SK-N-SH treated with all-trans-retinoic acid at 6 μM for 48 hours (cell line): ENCODE results near the gene ANKFN1.

ENCODE experiments used
- ATAC-seq: fragments of 200-7000 bp; cut with Tn5 transposase; 3 replicates; pipeline ENCODE4 v1.9.1; 2020; ENCODE audit warnings: mild to moderate bottlenecking, moderate library complexity
- ARNTL ChIP-seq: fragments of 450-650 bp; formaldehyde crosslinking; IDR thresholded peaks from 2 replicates; pipeline ENCODE4 v1.5.0; 2020; ENCODE audit warnings: low read depth, mild to moderate bottlenecking, moderate library complexity, borderline replicate concordance
- BACH2 ChIP-seq: fragments of 250-450 bp; sonication (Bioruptor Pico); IDR thresholded peaks from 2 replicates; pipeline ENCODE4 v1.9.0; 2021; ENCODE audit warnings: mild to moderate bottlenecking, borderline replicate concordance
- CREB5 ChIP-seq: fragments of 250-450 bp; sonication (Bioruptor Pico); IDR thresholded peaks from 2 replicates; pipeline ENCODE4 v1.5.1; 2020; ENCODE audit warnings: low read depth, mild to moderate bottlenecking, moderate library complexity
- CSDC2 ChIP-seq: fragments of 250-450 bp; sonication (Bioruptor Pico); IDR thresholded peaks from 2 replicates; pipeline ENCODE4 v1.5.0; 2020; ENCODE audit warnings: mild to moderate bottlenecking, moderate library complexity
- CSRNP3 ChIP-seq: fragments of 250-450 bp; sonication (Bioruptor Pico); IDR thresholded peaks from 2 replicates; pipeline ENCODE4 v1.5.1; 2021; ENCODE audit warnings: mild to moderate bottlenecking, moderate library complexity
- ESRRG ChIP-seq: fragments of 250-450 bp; sonication (Bioruptor Pico); IDR thresholded peaks from 2 replicates; pipeline ENCODE4 v1.6.1; 2021; ENCODE audit warnings: mild to moderate bottlenecking
- GLIS3 ChIP-seq: fragments of 250-450 bp; sonication (Bioruptor Pico); IDR thresholded peaks from 2 replicates; pipeline ENCODE4 v1.5.0; 2020; ENCODE audit warnings: mild to moderate bottlenecking, moderate library complexity
- ISL1 ChIP-seq: fragments of 250-450 bp; sonication (Bioruptor Pico); IDR thresholded peaks from 2 replicates; pipeline ENCODE4 v2.1.2; 2022; ENCODE audit warnings: mild to moderate bottlenecking, moderate library complexity
- OSR1 ChIP-seq: fragments of 250-450 bp; sonication (Bioruptor Pico); IDR thresholded peaks from 2 replicates; pipeline ENCODE4 v1.8.0; 2022; ENCODE audit warnings: moderate library complexity, mild to moderate bottlenecking, inconsistent platforms
- PATZ1 ChIP-seq: fragments of 250-450 bp; sonication (Bioruptor Pico); IDR thresholded peaks from 2 replicates; pipeline ENCODE4 v1.8.0; 2020; ENCODE audit warnings: mild to moderate bottlenecking, moderate library complexity, borderline replicate concordance
- PPARA ChIP-seq: fragments of 250-450 bp; sonication (Bioruptor Pico); IDR thresholded peaks from 2 replicates; pipeline ENCODE4 v1.5.0; 2020; ENCODE audit warnings: mild to moderate bottlenecking, borderline replicate concordance
- RARB ChIP-seq: fragments of 250-450 bp; sonication (Bioruptor Pico); IDR thresholded peaks from 2 replicates; pipeline ENCODE4 v1.8.0; 2021; ENCODE audit warnings: mild to moderate bottlenecking, moderate library complexity
- SNAI2 ChIP-seq: fragments of 250-450 bp; sonication (Bioruptor Pico); IDR thresholded peaks from 2 replicates; pipeline ENCODE4 v1.5.0; 2020; ENCODE audit warnings: mild to moderate bottlenecking, moderate library complexity
- TCF4 ChIP-seq: fragments of 250-450 bp; sonication (Bioruptor Pico); IDR thresholded peaks from 2 replicates; pipeline ENCODE4 v1.8.0; 2021; ENCODE audit warnings: mild to moderate bottlenecking, moderate library complexity, borderline replicate concordance
- TOX ChIP-seq: fragments of 250-450 bp; sonication (Bioruptor Pico); IDR thresholded peaks from 2 replicates; pipeline ENCODE4 v1.8.0; 2021; ENCODE audit warnings: mild to moderate bottlenecking, moderate library complexity, borderline replicate concordance
- TSHZ2 ChIP-seq: fragments of 250-450 bp; sonication (Bioruptor Pico); IDR thresholded peaks from 2 replicates; pipeline ENCODE4 v1.5.0; 2020; ENCODE audit warnings: mild to moderate bottlenecking, moderate library complexity
- ZC3H10 ChIP-seq: fragments of 250-450 bp; sonication (Bioruptor Pico); IDR thresholded peaks from 2 replicates; pipeline ENCODE4 v1.5.1; 2021; ENCODE audit warnings: mild to moderate bottlenecking, moderate library complexity
- ZFP3 ChIP-seq: fragments of 250-450 bp; sonication (Bioruptor Pico); IDR thresholded peaks from 2 replicates; pipeline ENCODE4 v1.5.0; 2020; ENCODE audit warnings: mild to moderate bottlenecking, moderate library complexity
- ZFP30 ChIP-seq: fragments of 450-650 bp; formaldehyde crosslinking; IDR thresholded peaks from 2 replicates; pipeline ENCODE4 v1.5.0; 2022; ENCODE audit warnings: mild to moderate bottlenecking, moderate library complexity
- ZNF565 ChIP-seq: fragments of 450-650 bp; formaldehyde crosslinking; conservative IDR thresholded peaks from 2 replicates; pipeline ENCODE4 v1.5.0; 2020; ENCODE audit warnings: low read depth, mild to moderate bottlenecking, moderate library complexity
- ZNF70 ChIP-seq: fragments of 450-650 bp; formaldehyde crosslinking; IDR thresholded peaks from 2 replicates; pipeline ENCODE4 v1.5.0; 2020; ENCODE audit warnings: mild to moderate bottlenecking, moderate library complexity
- ZNF8 ChIP-seq: fragments of 450-650 bp; formaldehyde crosslinking; IDR thresholded peaks from 2 replicates; pipeline ENCODE4 v1.5.0; 2020; ENCODE audit warnings: mild to moderate bottlenecking, moderate library complexity
- TF ChIP-seq, protein P1 (sequence below): fragments of 250-450 bp; sonication (Bioruptor Pico); IDR thresholded peaks from 2 replicates; pipeline ENCODE4 v1.8.0; 2021; ENCODE audit warnings: low read depth, mild to moderate bottlenecking, moderate library complexity, borderline replicate concordance

ANKFN1 gene

GRCh38 chr17:56528696-56529095, 375.4 kb downstream of the ANKFN1 start:
- no peak for ATAC-seq
- no peak for TF ChIP-seq RARB (CRISPR knock-in tag)
- no peak for TF ChIP-seq TCF4 (CRISPR knock-in tag)
- no peak for TF ChIP-seq SNAI2 (CRISPR knock-in tag)
- TF ChIP-seq TOX: no peak
- TF ChIP-seq ZFP3 (CRISPR knock-in tag): no peak
- TF ChIP-seq GLIS3 (CRISPR knock-in tag): no peak
- TF ChIP-seq PPARA (CRISPR knock-in tag): no peak
- TF ChIP-seq, protein P1, sequence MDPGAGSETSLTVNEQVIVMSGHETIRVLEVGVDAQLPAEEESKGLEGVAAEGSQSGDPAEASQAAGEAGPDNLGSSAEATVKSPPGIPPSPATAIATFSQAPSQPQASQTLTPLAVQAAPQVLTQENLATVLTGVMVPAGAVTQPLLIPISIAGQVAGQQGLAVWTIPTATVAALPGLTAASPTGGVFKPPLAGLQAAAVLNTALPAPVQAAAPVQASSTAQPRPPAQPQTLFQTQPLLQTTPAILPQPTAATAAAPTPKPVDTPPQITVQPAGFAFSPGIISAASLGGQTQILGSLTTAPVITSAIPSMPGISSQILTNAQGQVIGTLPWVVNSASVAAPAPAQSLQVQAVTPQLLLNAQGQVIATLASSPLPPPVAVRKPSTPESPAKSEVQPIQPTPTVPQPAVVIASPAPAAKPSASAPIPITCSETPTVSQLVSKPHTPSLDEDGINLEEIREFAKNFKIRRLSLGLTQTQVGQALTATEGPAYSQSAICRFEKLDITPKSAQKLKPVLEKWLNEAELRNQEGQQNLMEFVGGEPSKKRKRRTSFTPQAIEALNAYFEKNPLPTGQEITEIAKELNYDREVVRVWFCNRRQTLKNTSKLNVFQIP (CRISPR knock-in tag): no peak
- TF ChIP-seq ZNF565 (CRISPR knock-in tag): no peak
- no peak for TF ChIP-seq ISL1 (CRISPR knock-in tag)
- TF ChIP-seq PATZ1 (CRISPR knock-in tag): no peak
- no peak for TF ChIP-seq ESRRG (CRISPR knock-in tag)
- TF ChIP-seq ZNF8 (CRISPR knock-in tag): no peak
- TF ChIP-seq ZC3H10 (CRISPR knock-in tag): no peak
- no peak for TF ChIP-seq ZFP30 (CRISPR knock-in tag)
- no peak for TF ChIP-seq OSR1 (CRISPR knock-in tag)
- TF ChIP-seq ZNF70: no peak
- TF ChIP-seq BACH2 (CRISPR knock-in tag): no peak
- no peak for TF ChIP-seq ARNTL
- no peak for TF ChIP-seq CSRNP3 (CRISPR knock-in tag)
- TF ChIP-seq, all 23 proteins: peak for 0

DNA sequence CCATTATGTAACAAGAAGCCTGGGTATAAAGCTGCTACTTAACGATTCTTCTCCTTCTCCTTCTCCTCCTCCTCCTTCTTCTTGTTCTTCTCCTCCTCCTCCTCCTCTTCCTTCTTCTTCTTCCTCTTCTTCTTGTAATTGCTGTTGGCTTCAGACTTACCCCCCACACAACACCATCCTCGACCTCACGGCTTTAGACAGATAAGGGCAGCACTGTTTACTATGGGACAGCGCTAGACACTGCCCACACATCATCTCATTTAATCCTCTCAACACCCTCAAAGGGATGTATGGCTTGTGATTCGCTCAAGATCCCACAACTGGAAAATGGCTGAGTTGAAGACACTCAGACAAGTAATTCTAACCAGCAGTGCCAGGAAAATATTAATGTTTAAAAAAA, 379.7 kb downstream of the ANKFN1 start:
- ATAC-seq: no peak
- no peak for TF ChIP-seq OSR1 (CRISPR knock-in tag)

- no peak for ATAC-seq
- TF ChIP-seq TSHZ2 (CRISPR knock-in tag) (no peak), ZNF70 (no peak), ZFP30 (CRISPR knock-in tag) (no peak), ESRRG (CRISPR knock-in tag) (no peak), SNAI2 (CRISPR knock-in tag) (no peak), GLIS3 (CRISPR knock-in tag) (no peak), CSDC2 (no peak)
Observed at GRCh38 chr17:56536766-56537165, 383.5 kb downstream of the ANKFN1 start.

GRCh38 chr17:56540836-56541235, 387.6 kb downstream of the ANKFN1 start:
- no peak for ATAC-seq
- TF ChIP-seq CREB5 (CRISPR knock-in tag) (no peak), TSHZ2 (CRISPR knock-in tag) (no peak), PPARA (CRISPR knock-in tag) (no peak), ARNTL (no peak), ZC3H10 (CRISPR knock-in tag) (no peak), ZNF565 (CRISPR knock-in tag) (no peak), TOX (no peak), CSDC2 (no peak), OSR1 (CRISPR knock-in tag) (no peak), ISL1 (CRISPR knock-in tag) (no peak), GLIS3 (CRISPR knock-in tag) (no peak)
- TF ChIP-seq, protein P1 (CRISPR knock-in tag): no peak
